Measurements from ENCODE around the gene UTF1.

UTF1 gene

DNA sequence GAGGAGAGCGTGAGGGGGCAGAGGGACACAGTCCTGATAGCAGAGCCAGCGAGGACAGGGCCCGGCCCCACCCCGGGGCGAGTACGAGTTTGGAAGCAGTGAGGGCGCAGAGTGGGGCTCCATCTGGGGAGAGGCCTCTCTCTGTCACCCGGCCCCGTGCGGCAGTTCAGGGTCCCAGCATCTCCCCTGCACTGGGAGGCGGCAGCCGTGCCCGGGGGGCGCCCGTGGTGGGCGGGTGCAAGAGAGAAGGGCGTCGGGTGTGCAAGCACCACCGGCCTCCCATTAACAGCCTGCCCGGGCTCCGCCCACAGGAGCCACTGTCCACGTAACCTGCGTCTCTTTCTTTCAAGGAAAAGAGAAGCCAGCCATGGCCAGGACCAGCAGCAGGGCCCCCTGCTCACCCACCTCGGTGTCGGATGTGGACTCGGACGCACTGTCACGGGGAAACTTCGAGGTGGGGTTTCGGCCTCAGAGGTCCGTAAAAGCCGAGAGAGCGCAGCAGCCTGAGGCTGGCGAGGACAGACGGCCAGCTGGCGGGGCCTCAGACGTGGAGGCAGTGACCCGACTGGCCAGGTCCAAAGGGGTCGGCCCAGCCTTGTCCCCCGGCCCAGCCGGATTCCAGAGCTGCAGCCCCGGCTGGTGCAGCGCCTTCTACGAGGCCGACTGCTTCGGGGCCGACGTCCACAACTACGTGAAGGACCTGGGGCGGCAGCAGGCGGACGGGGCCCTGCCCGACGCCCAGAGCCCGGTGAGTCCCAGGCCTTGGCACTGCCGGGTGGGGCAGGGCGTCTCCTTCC, 28.7 kb upstream of the UTF1 start:
- Mint-ChIP-seq H3K27ac (no peak overlapping the region), H3K9me3 (no peaks in the 10 kb centered on the region), H3K27me3 (ENCODE audit: low read depth) (no peaks in the 10 kb centered on the region), H3K4me1 (peaks cover 4% of the 10 kb centered on the region), H3K36me3 (ENCODE audit: low read depth) (peaks cover 3% of the 10 kb centered on the region), H3K4me3 (no peak overlapping the region)
- no peak for TF ChIP-seq CTCF (IDR thresholded peaks at IDR 0.05; ENCODE audit: unreplicated experiment in 3 of 3)

GRCh38 chr10:133201948-133202725, 27.9 kb upstream of the UTF1 start:
- Mint-ChIP-seq H3K9me3 (no peaks in the 10 kb centered on the region), H3K4me1 (no peaks in the 10 kb centered on the region), H3K36me3 (ENCODE audit: low read depth) (peaks cover 3% of the 10 kb centered on the region), H3K4me3 (no peak overlapping the region), H3K27me3 (ENCODE audit: low read depth) (no peaks in the 10 kb centered on the region), H3K27ac (no peak overlapping the region)
- TF ChIP-seq CTCF (IDR thresholded peaks at IDR 0.05; ENCODE audit: unreplicated experiment in 3 of 3), result no peak

DNA sequence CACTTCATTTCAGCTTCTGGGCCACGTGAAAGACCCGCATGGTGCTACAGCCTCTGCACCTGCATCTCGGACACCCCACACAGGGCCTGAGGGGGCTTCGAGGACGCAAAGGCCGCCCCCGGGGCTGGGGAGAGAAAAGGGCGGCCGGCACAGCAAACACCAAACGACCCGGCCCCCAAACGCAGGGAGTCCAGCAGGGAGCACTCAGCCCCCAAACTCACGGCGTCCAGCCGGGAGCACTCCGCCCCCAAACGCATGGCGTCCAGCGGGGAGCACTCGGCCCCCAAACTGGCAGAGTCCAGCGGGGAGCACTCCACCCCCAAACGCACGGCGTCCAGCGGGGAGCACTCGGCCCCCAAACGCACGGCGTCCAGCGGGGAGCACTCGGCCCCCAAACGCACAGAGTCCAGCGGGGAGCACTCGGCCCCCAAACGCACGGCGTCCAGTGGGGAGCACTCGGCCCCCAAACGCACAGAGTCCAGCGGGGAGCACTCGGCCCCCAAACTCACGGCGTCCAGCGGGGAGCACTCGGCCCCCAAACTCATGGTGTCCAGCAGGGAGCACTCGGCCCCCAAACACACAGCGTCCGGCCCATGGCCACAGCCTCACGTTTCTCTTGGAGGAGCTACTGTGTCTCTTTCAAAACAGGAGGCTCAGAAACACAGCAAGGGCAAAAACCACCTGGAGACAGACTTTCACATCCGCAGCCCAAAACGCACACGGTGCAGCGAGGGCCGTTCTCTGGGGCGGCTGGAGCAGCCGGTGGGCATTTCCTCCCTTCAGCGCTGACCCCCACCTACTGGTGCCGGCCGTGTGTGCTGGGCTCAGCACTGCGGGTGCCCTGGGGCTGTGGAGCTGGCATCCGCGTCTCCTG, 27.0 kb upstream of the UTF1 start:
- Mint-ChIP-seq H3K36me3 (ENCODE audit: low read depth) (peaks cover 3% of the 10 kb centered on the region), H3K27me3 (ENCODE audit: low read depth) (no peaks in the 10 kb centered on the region), H3K4me3 (no peak overlapping the region), H3K9me3 (no peaks in the 10 kb centered on the region), H3K4me1 (no peaks in the 10 kb centered on the region), H3K27ac (no peak overlapping the region)
- no peak for TF ChIP-seq CTCF (IDR thresholded peaks at IDR 0.05; ENCODE audit: unreplicated experiment in 3 of 3)

DNA sequence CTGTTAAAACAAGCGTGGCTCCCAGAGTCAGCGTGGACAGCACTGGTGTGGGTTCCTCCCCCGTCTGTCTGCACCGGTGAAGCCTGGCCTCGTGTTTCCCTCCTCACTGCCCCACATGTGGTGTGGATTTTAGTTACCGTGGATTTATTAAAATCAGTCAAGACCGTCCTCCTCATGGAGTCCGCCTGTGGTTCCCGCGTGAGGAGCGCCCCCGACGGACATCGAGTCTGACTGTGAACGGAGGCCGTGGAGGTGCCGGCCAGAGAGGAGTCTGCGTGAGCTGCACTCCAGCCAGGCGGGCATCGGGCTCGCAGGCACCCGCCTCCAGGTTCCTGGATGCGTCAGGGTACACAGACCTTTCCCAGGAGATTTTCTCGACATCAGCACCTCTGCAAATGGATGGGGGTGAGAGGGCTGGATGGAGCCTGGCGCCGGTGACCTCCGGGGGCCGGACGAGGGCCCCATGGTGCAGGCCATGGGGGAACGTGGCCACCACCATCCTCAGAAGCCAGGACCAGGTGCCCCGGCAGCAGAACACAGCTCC, 26.3 kb upstream of the UTF1 start:
- TF ChIP-seq CTCF (IDR thresholded peaks at IDR 0.05; ENCODE audit: unreplicated experiment in 3 of 3), result no peak
- Mint-ChIP-seq H3K36me3 (ENCODE audit: low read depth) (peaks cover 3% of the 10 kb centered on the region), H3K4me1 (no peaks in the 10 kb centered on the region), H3K27me3 (ENCODE audit: low read depth) (no peaks in the 10 kb centered on the region), H3K4me3 (no peak overlapping the region), H3K27ac (no peak overlapping the region), H3K9me3 (no peaks in the 10 kb centered on the region)

GRCh38 chr10:133204226-133205015, 25.6 kb upstream of the UTF1 start:
- no peak for TF ChIP-seq CTCF (IDR thresholded peaks at IDR 0.05; ENCODE audit: unreplicated experiment in 3 of 3)
- Mint-ChIP-seq H3K4me1 (no peaks in the 10 kb centered on the region), H3K27ac (no peak overlapping the region), H3K36me3 (ENCODE audit: low read depth) (peaks cover 3% of the 10 kb centered on the region), H3K4me3 (no peak overlapping the region), H3K27me3 (ENCODE audit: low read depth) (no peaks in the 10 kb centered on the region), H3K9me3 (no peaks in the 10 kb centered on the region)
